SJCRH30 (cell line): ENCODE results near the gene WDR90. TPM values are rescaled to one million over a fixed set of nuclear protein-coding genes. Genes with fewer than 3 reads are reported as not detected.

Experiments used
- DNase-seq, 2 experiments: peaks; one replicate each; pipeline ENCODE4 v3.0.0-alpha.2; 2015 to 2020
- H3K27ac ChIP-seq: fragments of 250-450 bp; sonication (Bioruptor Pico); 2 replicates; pipeline ENCODE4 v1.5.1; 2020; ENCODE audit warnings: mild to moderate bottlenecking, moderate library complexity
- H3K27me3 ChIP-seq: fragments of 250-450 bp; sonication (Bioruptor Pico); 2 replicates; pipeline ENCODE4 v1.5.1; 2020; ENCODE audit warnings: mild to moderate bottlenecking, moderate library complexity
- H3K36me3 ChIP-seq: fragments of 250-450 bp; sonication (Bioruptor Pico); 2 replicates; pipeline ENCODE4 v1.5.1; 2020; ENCODE audit warnings: mild to moderate bottlenecking, moderate library complexity
- H3K4me1 ChIP-seq: fragments of 250-450 bp; sonication (Bioruptor Pico); 2 replicates; pipeline ENCODE4 v1.5.1; 2020; ENCODE audit warnings: mild to moderate bottlenecking, moderate library complexity
- H3K4me3 ChIP-seq: fragments of 250-450 bp; sonication (Bioruptor Pico); 2 replicates; pipeline ENCODE4 v1.5.1; 2020; ENCODE audit warnings: mild to moderate bottlenecking, moderate library complexity
- H3K9me3 ChIP-seq: fragments of 250-450 bp; sonication (Bioruptor Pico); replicated peaks from 2 replicates; pipeline ENCODE4 v1.5.1; 2020; ENCODE audit warnings: mild to moderate bottlenecking, moderate library complexity
- total RNA-seq: library from RNA; depleted of rRNA; stranded (reverse); fragments of >200 nt; shearing (Covaris generic); gene quantifications from 2 replicates; pipeline ENCODE4 v1.2.3, GENCODE V29; 2014

Gene WDR90
- total RNA-seq, 1 experiment from 2014 or later: 18.3 TPM

DNA sequence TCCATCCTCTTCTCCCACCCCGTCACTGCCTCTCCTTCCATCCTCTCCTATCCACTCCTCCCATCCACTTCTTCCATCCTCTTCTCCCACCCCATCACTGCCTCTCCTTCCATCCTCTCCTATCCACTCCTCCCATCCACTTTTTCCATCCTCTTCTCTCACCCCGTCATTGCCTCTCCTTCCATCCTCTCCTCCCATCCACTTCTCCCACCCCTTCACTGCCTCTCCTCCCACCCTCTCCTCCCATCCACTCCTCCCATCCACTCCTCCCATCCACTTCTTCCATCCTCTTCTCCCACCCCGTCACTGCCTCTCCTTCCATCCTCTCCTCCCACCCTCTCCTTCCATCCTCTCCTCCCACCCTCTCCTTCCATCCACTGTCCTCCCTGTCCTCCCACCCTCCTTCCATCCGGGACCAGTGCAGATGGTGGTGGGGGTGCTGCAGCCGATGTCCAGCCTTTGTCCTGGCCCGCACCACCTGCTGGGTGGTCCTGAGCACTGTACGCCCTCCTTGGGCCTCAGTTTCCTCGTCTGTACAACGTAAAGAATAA lies 17.3 kb upstream of the WDR90 start:
- no peak overlapping the region for H3K27ac ChIP-seq
- DNase-seq: no peak
- H3K27me3 ChIP-seq: no peaks in the 10 kb centered on the region
- H3K9me3 ChIP-seq: no peaks in the 10 kb centered on the region
- no peaks in the 10 kb centered on the region; the same call in 1 of the 2 replicates for H3K36me3 ChIP-seq
- H3K4me1 ChIP-seq: peaks cover 15% of the 10 kb centered on the region
- H3K4me3 ChIP-seq: no peak overlapping the region

DNA sequence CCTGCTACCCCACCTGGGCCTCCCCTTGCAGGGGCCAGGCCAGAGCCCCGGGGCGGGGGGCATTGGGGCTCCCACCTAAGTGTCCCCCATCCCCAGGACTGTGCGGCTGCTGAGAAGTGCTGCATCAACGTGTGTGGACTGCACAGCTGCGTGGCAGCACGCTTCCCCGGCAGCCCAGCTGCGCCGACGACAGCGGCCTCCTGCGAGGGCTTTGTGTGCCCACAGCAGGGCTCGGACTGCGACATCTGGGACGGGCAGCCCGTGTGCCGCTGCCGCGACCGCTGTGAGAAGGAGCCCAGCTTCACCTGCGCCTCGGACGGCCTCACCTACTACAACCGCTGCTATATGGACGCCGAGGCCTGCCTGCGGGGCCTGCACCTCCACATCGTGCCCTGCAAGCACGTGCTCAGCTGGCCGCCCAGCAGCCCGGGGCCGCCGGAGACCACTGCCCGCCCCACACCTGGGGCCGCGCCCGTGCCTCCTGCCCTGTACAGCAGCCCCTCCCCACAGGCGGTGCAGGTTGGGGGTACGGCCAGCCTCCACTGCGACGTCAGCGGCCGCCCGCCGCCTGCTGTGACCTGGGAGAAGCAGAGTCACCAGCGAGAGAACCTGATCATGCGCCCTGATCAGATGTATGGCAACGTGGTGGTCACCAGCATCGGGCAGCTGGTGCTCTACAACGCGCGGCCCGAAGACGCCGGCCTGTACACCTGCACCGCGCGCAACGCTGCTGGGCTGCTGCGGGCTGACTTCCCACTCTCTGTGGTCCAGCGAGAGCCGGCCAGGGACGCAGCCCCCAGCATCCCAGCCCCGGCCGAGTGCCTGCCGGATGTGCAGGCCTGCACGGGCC lies 16.5 kb upstream of the WDR90 start:
- Histone ChIP-seq H3K36me3 (no peaks in the 10 kb centered on the region), H3K27ac (no peak overlapping the region), H3K4me3 (no peak overlapping the region), H3K4me1 (peaks cover 15% of the 10 kb centered on the region), H3K27me3 (no peaks in the 10 kb centered on the region), H3K9me3 (no peaks in the 10 kb centered on the region)
- DNase-seq: no peak

DNA sequence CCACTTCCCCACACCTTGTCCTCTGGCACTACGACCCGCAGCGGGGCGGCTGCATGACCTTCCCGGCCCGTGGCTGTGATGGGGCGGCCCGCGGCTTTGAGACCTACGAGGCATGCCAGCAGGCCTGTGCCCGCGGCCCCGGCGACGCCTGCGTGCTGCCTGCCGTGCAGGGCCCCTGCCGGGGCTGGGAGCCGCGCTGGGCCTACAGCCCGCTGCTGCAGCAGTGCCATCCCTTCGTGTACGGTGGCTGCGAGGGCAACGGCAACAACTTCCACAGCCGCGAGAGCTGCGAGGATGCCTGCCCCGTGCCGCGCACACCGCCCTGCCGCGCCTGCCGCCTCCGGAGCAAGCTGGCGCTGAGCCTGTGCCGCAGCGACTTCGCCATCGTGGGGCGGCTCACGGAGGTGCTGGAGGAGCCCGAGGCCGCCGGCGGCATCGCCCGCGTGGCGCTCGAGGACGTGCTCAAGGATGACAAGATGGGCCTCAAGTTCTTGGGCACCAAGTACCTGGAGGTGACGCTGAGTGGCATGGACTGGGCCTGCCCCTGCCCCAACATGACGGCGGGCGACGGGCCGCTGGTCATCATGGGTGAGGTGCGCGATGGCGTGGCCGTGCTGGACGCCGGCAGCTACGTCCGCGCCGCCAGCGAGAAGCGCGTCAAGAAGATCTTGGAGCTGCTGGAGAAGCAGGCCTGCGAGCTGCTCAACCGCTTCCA lies 15.7 kb upstream of the WDR90 start:
- no peaks in the 10 kb centered on the region for H3K9me3 ChIP-seq
- H3K36me3 ChIP-seq: no peaks in the 10 kb centered on the region
- H3K27me3 ChIP-seq: no peaks in the 10 kb centered on the region
- no peak for DNase-seq
- peaks cover 19% of the 10 kb centered on the region for H3K4me1 ChIP-seq
- no peak overlapping the region for H3K27ac ChIP-seq
- H3K4me3 ChIP-seq: no peak overlapping the region

DNA sequence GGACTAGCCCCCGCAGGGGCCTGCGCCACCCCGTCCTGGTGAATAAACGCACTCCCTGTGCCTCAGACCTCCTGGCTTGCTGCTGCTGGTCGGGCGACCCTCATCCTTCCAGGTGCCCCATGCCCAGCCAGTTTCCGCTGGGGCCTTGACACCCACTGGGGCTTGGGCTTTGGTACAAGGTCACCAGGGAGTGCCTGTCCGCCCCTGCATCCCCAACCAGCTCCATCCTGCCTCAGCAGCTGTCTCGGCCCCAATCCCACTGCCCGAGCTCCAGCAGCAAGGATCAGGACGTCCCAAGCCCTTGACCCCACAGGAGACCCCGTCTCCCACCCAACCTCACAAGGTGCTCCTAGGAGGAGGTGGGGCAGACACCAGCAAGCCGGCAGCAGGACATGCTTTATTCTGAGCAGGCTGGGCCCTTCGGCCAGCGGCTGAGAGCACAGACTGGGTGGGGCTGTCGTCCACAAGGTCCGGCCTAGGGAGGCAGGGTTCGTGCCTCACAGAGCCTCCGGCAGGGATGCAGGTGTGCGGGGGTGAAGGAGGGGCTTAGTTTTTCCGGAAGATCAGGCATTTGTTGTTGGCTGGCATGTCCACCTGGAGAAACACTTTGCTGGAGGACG lies 15.0 kb upstream of the WDR90 start:
- H3K27me3 ChIP-seq: no peaks in the 10 kb centered on the region
- DNase-seq: no peak
- no peaks in the 10 kb centered on the region for H3K9me3 ChIP-seq
- peaks cover 16% of the 10 kb centered on the region for H3K4me1 ChIP-seq
- no peaks in the 10 kb centered on the region for H3K36me3 ChIP-seq
- H3K27ac ChIP-seq: no peak overlapping the region
- no peak overlapping the region for H3K4me3 ChIP-seq

DNA sequence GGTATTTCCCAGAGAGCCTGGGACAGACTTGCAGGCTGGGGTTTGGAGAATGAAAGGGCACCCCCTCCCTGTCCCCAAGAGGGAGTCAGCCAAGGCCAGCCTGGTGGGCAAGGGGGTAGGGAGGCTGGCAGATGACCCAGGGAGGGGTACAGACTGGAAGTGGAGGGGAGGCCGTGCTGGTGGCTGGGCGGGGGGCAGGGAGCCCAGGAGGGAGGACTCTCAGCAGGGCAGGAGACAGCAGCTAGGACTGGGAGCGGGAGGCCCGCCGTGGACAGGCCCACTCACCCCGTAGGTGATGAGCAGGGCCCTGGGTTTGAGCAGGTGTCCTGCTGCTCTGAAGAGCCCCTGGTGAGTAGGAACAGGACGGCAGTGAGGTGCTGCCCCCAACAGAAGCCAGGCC lies 14.2 kb upstream of the WDR90 start:
- no peak overlapping the region; the same call in 1 of the 2 replicates for H3K4me3 ChIP-seq
- no peaks in the 10 kb centered on the region for H3K36me3 ChIP-seq
- no peak for DNase-seq
- no peaks in the 10 kb centered on the region for H3K9me3 ChIP-seq
- H3K4me1 ChIP-seq: peaks cover 12% of the 10 kb centered on the region; the same call in 1 of the 2 replicates
- H3K27me3 ChIP-seq: no peaks in the 10 kb centered on the region
- H3K27ac ChIP-seq: no peak overlapping the region

DNA sequence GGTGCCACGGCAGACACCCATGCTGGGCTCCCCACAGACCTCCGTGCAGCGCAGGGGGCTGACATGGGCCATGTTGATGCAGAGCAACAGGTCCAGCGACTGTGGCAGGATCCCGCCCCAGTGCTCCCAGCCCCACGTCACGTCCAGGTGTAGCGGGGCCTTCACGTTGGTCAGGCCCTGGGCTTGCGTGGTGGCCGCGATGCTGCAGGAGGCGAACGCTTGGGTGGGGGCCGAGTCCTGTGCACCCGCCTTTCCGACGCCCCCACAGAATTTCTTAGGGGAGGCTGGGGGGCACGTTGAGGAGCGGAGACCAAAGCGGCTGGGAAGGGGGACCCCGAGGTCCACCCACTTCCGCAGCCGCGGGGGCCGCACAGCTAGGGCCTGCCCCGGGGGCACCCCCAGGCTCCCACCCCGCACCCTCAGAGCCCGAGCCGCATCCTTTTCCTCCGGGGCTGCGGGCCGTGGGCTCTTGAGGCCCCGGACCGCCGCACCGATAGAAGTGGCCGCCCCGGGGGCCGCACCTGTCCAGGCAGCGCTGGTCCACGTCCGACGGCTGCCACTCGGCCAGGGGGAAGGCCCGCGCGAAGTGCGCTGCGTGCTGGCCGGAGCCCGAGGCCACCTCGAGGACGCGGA lies 13.5 kb upstream of the WDR90 start:
- Histone ChIP-seq H3K27me3 (no peaks in the 10 kb centered on the region), H3K27ac (peak overlapping the region; percentile 53), H3K9me3 (no peaks in the 10 kb centered on the region), H3K36me3 (no peaks in the 10 kb centered on the region), H3K4me1 (peaks cover 9% of the 10 kb centered on the region; the same call in 1 of the 2 replicates), H3K4me3 (peak overlapping the region; percentile 85)
- no peak for DNase-seq

DNA sequence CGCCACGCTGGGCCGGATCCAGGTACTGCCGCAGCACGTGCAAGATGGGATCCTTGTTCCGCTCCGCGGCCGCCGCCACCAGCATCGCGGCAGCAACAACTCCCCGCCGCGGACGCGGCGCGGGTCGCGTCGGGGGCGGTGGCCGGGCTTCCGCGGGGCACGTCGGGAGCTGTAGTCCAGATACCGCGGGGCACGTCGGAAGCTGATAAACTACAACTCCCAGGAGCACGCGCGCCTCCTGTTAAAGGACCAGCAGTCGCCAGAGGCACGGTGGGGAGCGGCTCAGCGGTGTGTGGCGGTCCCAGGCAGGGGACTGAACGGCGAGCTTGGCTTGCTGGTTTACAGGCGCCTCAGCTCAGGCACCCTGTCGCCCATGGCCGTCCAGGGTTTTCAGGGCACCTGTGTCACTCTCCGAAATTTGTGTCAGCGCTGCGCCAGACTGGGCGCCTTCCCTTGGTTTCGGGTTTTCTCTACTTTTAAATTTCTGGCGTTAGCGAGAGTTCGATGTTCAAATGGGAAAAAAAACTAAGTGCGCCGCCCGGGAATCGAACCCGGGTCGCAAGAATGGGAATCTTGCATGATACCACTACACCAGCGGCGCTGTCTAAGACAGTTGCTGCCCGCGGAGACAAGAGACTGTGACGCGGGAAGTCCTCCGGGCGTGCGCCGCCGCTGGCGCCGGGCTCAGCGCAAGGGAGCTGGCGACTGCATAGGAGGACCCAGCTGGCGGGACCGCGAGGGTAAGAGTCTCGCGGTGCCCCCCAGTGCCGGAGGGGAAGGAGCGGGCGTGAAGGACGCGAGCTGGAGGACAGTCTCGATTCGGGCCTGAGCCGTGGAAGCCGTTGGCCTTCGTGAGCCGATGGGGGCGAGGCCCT lies 12.7 kb upstream of the WDR90 start, which contains the start of gene METTL26:
TSS of gene METTL26 (minus strand) at position 100 of the 875 bp plus-strand sequence. CDS start at position 85, 15 bp downstream.
- no peaks in the 10 kb centered on the region for H3K36me3 ChIP-seq
- peak within 1 kb of the TSS; percentile 85 for H3K4me3 ChIP-seq
- peak within 1 kb of the TSS; percentile 53 for H3K27ac ChIP-seq
- peak; percentile 96 for DNase-seq
- H3K9me3 ChIP-seq: no peaks in the 10 kb centered on the region
- H3K4me1 ChIP-seq: 0 out of 2 replicates have a peak, but pooled peaks cover 4% of the 10 kb centered on the region
- no peaks in the 10 kb centered on the region for H3K27me3 ChIP-seq

DNA sequence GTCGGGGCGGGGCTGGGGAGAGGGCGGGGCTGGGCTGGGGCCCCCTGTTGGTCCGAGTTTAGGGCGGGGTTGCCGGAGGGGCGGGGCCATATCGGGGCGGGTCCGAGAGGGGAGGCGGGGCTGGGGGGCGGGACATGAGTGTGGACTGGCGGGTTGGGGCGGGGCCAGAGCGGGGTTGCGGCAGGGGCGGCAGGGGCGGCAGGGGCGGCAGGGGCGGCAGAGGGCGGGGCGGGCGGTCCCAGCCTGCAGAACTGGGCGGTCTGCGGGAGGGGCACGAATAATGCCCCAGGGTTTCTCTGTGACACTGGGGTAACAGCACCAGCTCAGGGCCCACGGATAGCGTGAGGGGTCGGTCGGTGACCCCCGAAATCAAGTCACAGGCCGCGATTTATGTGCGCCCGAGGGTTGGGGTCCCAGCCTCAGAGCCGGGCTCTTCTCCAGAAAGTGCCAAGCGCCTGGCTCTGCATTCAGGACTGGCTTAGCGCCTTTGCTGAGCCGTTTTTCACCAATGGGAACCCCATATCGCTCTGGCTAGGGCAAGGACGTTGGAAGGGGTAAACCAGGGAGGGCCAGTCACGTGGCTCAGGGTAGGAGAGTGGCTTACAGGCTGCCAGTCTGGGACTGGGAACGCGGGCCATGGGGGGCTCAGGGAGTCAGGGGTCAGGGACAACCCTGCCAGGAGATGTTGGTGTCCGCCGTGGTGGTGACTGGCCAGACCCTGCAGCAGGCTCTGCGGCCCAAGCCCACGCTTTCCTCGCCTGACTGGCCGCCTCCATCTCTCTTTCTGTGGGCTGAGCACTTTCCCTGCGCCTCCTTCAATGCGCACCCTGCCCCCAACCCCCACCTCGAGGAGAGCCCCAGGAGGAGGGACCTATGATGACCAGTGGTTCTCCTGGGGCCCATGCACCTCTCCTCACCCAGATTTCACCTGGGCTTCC lies 11.8 kb upstream of the WDR90 start:
- Histone ChIP-seq H3K4me1 (0 out of 2 replicates have a peak, but pooled peaks cover 4% of the 10 kb centered on the region), H3K36me3 (no peaks in the 10 kb centered on the region), H3K27ac (peak overlapping the region; percentile 53; the same call in 1 of the 2 replicates), H3K27me3 (no peaks in the 10 kb centered on the region), H3K9me3 (no peaks in the 10 kb centered on the region), H3K4me3 (peak overlapping the region; percentile 85)
- peak; percentile 93 to 95 for DNase-seq

DNA sequence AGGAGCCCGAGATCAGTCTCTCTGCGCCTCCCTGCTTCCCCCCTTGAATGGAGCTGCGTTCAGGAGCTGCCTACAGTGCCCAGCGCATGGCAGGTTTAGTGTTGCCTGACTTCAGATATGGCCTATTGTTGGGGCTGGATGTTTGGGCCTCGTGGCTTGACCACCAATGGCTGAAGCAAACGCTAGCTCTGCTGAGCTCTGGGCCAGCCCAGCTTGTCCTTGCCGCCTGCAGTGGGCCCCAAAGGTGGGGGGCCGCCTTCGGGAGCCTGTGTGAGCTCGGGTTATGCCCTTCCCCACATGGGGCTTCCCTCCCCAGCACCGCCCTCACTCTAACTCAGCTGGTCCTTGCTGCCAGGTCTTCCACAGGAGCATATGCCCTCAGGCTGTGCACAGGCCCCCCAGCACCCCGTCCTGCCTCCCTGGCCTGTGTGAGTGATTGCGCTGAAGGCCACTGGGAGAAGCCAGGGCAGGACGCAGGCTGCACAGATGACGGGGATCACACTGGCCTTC lies 11.1 kb upstream of the WDR90 start:
- no peaks in the 10 kb centered on the region for H3K36me3 ChIP-seq
- no peaks in the 10 kb centered on the region for H3K9me3 ChIP-seq
- H3K27me3 ChIP-seq: 0 out of 2 replicates have a peak, but pooled peaks cover 5% of the 10 kb centered on the region
- H3K4me1 ChIP-seq: 0 out of 2 replicates have a peak, but pooled peaks cover 4% of the 10 kb centered on the region
- peak overlapping the region; percentile 65 for H3K4me3 ChIP-seq
- peak in 1 of 2 experiments; percentile 39 for DNase-seq
- H3K27ac ChIP-seq: no peak overlapping the region

DNA sequence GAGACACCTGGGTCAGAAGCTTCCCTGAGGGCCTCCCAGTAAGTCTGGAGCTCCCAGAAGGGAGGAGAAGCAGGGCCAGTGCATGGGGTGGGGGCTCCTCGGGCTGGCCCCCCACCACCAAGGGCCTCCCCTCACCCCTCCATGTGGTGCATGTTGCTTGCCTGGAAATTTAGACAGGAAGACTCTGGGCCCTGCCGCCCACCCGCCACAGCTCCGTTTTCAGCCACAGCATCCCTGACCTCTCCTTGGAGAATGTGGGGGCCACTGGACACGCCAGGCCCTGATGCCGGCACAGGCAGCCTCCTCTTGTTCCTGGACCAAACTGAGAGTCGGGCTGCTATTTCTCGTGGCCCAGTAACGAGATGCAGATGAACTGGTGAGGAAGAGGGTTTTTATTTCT lies 10.3 kb upstream of the WDR90 start:
- Histone ChIP-seq H3K4me3 (no peak overlapping the region), H3K27me3 (0 out of 2 replicates have a peak, but pooled peaks cover 5% of the 10 kb centered on the region), H3K36me3 (no peaks in the 10 kb centered on the region), H3K9me3 (no peaks in the 10 kb centered on the region), H3K27ac (no peak overlapping the region), H3K4me1 (0 out of 2 replicates have a peak, but pooled peaks cover 4% of the 10 kb centered on the region)
- no peak for DNase-seq

DNA sequence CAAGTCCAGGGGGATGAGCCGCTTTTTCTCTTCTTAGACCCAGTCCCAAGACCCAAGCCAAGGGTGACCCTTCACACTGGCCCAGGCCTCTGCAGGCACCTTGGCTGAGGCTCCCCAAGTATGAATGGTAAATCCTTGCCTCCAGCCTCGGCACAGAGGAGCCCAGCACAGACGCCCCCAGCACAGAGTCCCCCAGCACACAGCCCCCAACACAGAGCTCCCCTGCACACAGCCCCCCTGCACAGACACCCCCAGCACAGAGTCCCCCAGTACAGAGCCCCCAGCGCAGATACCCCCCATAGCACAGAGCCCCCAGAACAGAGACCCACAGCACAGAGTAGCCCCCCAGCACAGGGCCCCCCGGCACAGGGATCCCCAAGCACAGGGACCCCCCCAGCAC lies 8.6 kb upstream of the WDR90 start:
- Histone ChIP-seq H3K9me3 (no peaks in the 10 kb centered on the region), H3K27ac (no peak overlapping the region), H3K4me3 (no peak overlapping the region), H3K36me3 (no peaks in the 10 kb centered on the region), H3K4me1 (0 out of 2 replicates have a peak, but pooled peaks cover 4% of the 10 kb centered on the region), H3K27me3 (0 out of 2 replicates have a peak, but pooled peaks cover 5% of the 10 kb centered on the region)
- DNase-seq: no peak
